Measurements from ENCODE around the gene CETN2.
"Not testable (repeated sequence)": the region's sequence is repeated elsewhere in the genome, so short reads cannot be mapped to it uniquely, and the experiment has no call there.

CETN2 gene

DNA sequence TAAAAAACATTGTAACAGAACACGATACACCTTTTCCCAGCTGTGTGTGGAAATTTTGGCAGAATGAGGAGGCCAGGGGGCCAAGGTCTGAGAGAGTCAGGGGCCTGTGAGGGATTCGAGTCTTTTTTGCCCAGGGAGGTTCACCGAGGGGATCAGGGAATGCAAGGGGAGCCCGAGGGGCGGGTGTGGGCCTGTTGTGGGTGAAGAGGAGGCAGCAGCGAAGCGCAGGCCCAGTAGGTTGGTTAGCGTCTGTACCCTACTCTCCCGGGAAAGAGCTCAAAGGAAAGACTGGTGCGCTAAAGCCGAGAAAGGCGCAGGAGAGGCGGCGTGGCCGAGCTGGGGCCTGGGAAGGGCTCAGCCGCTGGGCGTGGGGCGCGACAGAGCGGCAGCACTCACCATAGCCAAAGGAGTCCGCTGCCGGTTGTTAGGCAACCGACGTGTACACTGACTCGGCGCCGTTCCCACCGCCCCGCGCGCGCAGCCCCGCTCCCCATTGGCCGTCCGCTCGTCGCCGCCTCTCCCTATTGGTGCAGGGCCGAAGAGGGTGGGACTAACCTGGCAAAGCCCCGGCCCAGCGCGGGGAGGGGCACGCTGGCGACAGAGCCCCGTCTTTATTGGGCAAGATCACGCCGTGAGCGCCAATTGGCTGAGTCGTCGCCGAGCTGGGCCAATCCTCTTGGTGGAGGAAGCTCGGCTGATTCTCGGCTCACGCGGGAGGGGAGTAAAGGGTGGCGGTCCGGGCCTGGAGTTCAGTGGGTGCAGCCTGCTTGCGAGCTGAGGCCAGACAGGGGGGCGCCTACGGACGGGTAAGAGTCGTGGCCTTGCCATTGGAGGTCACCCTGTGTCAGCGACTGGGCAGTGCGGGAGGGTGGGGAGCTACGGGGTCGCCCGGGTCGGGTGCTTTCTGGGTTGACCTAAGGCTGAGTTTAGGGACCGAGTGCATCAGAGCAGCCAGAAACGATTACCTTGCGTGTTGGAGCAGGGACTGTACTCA lies at the start of gene CETN2, which contains the start of gene NSDHL:
Gene CETN2, minus strand, starts transcription at position 446 of the 994 bp plus-strand sequence. Its CDS starts 47 bp downstream, at position 399.
Gene NSDHL, plus strand, starts transcription at position 752 of the 994 bp plus-strand sequence. CDS start 15,262 bp downstream, outside the sequence.
- DNase-seq, result peak; percentile 97

DNA sequence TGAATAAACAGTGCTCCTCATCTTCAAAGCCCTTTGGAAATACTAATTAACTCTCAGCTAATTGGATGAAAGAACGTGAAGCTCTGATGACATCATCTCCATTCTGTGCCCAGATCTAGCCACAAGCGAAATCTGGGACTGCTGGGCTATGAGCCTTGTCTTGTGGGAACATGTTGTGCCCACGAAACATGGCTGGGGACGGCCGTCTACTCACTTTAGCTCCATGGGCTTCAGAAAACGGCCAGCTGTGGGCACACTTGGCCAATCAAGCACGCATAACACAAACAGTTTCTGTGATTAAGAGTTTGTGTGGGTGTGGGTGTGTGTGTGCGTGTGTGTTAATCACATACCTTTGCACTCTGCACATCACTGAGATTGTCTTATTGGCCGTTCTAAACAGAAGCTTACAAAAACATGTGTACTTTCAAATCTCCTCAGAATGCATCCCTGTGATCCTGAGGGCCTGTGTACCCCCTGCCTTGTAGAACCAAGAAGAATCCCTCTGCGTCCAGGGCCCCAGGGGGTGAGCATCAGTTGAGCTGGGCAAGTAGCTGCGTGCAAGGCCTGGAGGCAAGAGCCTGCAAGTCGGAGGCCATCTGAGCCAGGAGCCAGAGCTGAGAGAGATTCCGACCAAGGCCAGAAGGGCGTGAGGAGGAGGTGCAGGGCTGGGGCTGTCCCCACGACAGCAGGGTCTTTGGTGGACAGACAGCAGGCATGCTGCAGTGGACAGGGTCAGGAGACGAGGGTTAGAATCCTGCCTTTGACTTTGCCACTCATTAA lies 48.6 kb upstream of the CETN2 start:
- no peak for DNase-seq

DNA sequence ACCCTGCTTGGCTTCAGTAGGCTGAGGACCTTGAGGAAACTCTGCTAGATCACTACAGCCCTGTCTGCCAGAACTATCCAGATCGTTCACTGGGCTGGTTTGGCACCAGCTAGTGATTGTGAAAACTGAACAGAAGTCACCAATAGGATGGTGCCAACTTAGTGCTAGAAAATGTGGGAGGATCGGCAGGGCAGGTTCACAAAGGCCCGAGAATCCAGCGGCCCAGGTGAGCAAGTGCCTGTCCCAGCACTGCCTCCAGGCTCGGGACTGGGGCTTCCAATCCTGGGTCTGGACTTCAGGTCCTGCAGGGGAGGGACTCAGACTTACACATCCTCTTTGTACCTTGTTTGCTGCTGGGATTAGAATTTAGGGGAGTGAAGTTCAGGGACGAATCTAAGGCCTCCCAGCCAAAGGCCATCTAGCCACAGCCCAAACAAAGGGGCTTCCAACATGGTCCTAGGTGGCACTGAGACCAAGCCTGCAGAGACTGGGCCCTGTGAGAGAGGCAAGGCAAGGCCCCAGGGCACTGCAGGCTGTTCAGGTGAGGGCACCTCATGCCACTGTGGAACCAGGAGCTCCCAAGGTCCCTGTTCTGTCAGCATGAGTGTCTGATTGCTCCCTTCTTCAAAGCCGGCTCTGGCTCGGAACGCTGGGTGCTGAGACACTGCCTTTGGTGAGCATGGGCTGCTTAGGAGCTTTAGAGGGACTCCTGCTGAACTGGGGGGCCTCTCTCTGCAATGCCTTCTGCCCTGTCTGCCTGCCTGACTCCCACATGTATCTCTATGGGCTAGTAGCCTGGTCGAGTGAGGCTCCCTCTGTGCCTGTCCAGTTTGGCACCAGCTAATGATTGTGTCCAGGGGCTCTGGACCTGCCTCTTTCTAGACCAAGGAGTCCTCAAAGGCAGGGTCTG lies 46.6 kb upstream of the CETN2 start:
- DNase-seq, result no peak

GRCh38 chrX:152873361-152873760 lies 42.8 kb upstream of the CETN2 start:
- DNase-seq, result no peak

DNA sequence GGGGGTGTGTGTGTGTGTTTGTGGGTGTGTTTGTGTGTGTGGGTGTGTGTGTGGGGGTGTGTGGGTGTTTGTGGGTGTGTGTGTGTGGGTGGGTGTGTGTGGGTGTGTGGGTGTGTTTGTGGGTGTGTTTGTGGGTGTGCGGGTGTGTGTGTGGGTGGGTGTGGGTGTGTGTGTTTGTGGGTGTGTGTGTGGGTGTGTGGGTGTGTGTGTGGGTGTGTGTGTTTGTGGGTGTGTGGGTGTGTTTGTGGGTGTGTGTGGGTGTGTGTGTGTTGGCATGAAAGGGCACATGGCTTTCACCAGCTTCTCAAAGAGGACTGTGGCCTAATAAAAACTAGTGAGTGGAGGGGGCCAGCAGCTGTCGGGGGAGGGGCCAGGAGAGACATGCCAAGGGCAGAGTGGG lies 42.0 kb upstream of the CETN2 start:
- DNase-seq, result no peak

DNA sequence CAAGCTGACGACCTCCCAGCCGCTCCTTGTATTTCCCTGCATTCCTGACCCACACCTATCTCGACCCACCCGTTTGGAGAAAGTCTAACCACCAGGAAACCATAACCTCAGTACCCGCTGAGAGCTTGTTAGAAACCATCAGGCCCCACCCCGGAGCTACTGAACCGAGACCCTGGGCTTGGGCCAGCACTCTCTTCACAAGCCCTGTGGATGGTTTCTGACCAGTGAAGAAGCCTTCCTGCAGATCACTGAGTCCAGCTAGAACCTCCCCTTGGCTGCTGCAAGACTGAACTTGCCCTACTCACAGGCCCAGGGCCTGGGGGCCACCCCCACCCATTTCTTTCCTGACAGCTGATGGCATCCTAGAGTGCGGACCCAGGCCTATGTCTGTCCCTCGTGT lies 40.7 kb upstream of the CETN2 start:
- no peak for DNase-seq

GRCh38 chrX:152869972-152870371 lies 39.4 kb upstream of the CETN2 start:
- no peak for DNase-seq

- no peak for DNase-seq
Measured at GRCh38 chrX:152866386-152866785, 35.8 kb upstream of the CETN2 start.

- DNase-seq, result no peak
Measured at GRCh38 chrX:152865232-152865920, 34.8 kb upstream of the CETN2 start.

DNA sequence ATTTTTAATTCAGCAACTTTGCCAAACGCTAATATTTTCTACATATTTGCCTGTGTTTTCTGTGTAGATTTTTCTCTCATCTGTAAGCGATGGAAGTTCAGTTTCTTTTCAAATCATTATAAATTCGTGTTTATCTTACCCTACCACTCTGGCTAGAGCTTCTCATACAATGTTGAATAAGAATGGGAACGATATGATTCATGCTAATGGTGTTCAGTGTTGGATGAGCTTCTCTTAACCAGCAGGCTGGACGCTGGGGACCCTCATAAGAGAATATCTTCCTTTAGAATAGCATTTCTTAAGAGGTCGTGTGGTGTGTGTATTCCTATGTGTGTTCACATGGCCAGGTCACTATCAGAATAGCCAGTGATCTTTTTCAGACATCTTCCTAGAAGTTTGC lies 31.3 kb upstream of the CETN2 start:
- DNase-seq, result no peak

DNA sequence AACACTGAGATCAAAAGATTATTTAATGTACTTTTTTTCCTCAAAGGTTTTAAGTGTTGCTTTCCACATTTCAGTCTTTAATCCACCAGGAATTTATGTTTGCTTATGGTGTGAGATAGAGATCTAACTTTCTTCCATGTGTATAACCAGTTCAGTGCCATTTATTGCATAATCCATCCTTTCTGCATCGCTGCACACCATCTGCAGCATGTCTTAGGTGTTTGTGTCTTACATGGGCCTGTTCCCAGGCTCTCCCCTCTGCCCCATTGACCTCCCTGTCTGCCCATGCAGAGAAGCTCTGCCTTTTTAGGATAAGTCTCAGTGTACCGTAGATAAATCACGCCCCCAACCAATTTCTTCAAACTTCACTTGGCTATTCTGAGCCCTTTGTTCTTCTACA lies 30.6 kb upstream of the CETN2 start:
- DNase-seq, result no peak

DNA sequence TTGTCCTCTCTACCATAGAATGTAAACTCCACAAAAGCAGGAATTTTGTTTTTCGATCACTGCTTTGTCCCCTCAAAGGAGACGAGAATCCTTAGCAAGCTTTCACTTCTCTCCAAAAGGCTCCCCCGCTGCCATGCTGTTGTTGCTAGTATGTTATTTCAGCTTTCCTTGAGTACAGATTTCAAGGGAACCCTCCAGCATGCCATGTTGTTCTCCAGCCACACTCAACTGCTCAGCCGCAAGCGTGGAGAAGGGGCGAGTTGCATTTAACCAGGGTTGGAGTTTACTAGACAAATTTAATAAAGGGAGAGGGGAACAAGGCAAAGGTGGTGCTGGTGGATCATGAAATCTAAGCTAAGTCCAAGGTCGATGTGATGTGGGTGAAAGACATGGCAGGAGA lies 23.4 kb upstream of the CETN2 start:
- no peak for DNase-seq

- DNase-seq, result no peak
Measured at GRCh38 chrX:152850465-152850864, 19.9 kb upstream of the CETN2 start.

- peak; percentile 60 for DNase-seq
Measured at GRCh38 chrX:152847281-152847680, 16.7 kb upstream of the CETN2 start.

- no peak for DNase-seq
Measured at GRCh38 chrX:152845618-152846240, 15.2 kb upstream of the CETN2 start.

DNA sequence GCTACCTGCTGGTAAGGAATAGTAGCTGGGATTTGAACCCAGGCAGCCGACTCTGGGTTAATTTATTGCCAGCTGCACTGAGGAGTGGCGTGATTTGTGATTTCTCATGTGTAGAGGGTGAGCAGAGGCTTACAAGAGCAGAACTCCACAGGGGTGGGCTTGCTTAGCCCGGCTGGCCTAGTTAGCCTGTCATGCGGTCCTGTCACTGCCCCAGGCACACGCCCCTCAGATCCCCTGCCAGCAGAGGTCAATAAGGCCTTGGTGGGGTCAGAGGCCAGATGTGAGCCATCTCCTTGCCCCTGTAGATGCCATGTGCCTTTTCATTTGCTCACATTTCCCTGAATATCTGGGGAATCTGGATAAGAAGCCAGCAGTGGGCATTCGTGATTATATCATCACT lies 13.7 kb upstream of the CETN2 start:
- no peak for DNase-seq

- DNase-seq, result peak; percentile 81
Measured at GRCh38 chrX:152843852-152844251, 13.3 kb upstream of the CETN2 start.

DNA sequence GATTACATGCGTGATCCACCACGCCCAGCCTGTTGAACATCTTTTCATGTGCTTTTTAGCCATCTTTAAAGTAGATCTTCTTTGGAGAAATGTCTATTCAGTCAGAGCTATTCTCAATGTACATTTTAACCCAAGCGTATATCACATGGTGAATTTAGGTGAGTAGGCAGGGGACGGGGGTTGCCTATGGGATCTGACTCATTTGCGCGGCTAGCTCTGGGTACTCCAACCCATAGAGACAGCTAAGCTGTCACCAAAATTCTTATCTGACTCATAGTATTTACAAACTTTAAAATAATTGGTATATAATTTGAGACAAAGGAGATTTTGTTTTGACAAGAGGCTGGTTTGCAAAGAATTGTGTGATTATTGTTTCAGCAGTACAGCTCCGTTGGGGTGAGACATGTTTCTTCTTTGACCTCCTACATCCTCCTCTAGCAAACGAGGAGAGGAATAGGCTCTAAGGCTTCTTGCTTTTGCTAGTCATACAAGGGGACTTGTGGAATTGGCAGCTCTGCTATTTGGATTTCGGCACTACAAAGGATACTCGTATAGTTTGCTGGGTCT lies 12.3 kb upstream of the CETN2 start:
- DNase-seq, result no peak

DNA sequence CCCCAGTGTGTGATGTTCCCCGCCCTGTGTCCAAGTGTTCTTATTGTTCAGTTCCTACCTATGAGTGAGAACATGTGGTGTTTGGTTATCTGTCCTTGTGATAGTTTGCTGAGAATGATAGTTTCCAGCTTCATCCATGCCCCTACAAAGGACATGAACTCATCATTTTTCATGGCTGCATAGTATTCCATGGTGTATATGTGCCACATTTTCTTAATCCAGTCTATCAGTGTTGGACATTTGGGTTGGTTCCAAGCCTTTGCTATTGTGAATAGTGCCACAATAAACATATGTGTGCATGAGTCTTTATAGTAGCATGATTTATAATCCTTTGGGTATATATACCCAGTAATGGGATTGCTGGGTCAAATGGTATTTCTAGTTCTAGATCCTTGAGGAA lies 4.9 kb upstream of the CETN2 start:
- not testable (repeated sequence) for DNase-seq

DNA sequence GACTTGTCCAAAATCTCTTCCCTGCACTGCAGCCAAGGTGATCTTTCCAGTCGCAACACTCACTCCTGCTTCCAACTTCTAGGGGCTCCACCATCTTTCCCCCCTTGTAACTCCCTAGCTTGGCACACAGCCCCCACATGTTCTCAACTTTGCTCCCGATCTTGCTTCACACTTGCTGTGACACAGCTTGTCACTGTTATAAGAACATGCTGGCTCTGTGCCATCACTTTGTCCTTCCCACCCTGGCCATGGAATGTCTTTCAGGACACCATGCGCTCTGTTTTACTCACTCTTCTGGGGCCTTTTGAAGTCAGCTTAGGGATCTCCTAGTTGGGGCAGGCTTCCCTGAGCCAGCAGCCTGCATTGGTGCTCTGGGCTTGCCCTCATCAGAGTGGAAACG lies 2.8 kb upstream of the CETN2 start:
- no peak for DNase-seq

GRCh38 chrX:152832520-152832919 lies 2.0 kb upstream of the CETN2 start:
- DNase-seq, result no peak
